Measurements from ENCODE around the gene C20orf202.

The C20orf202 gene

GRCh38 chr20:1202762-1203504 is at the start of gene C20orf202:
TSS of gene C20orf202 (plus strand) at chr20:1203454. CDS start at chr20:1203586, 132 bp downstream.
- DNase-seq = no peak

GRCh38 chr20:1154226-1154625 is 49.0 kb upstream of the C20orf202 start:
- no peak for DNase-seq

- DNase-seq = no peak
Measured at GRCh38 chr20:1154691-1155090, 48.6 kb upstream of the C20orf202 start.

GRCh38 chr20:1155342-1155741 is 47.9 kb upstream of the C20orf202 start:
- no peak for DNase-seq

- DNase-seq = no peak
Measured at GRCh38 chr20:1160496-1160895, 42.8 kb upstream of the C20orf202 start.

GRCh38 chr20:1160991-1161390 is 42.3 kb upstream of the C20orf202 start:
- no peak for DNase-seq

GRCh38 chr20:1163105-1163504 is 40.1 kb upstream of the C20orf202 start:
- DNase-seq = no peak

GRCh38 chr20:1163653-1164052 is 39.6 kb upstream of the C20orf202 start:
- DNase-seq = no peak

GRCh38 chr20:1164871-1165270 is 38.4 kb upstream of the C20orf202 start:
- no peak for DNase-seq

GRCh38 chr20:1165521-1165920 is 37.7 kb upstream of the C20orf202 start:
- DNase-seq = no peak

- no peak for DNase-seq
Measured at GRCh38 chr20:1165941-1166340, 37.3 kb upstream of the C20orf202 start.

GRCh38 chr20:1166948-1167720 is 36.1 kb upstream of the C20orf202 start:
- DNase-seq = no peak

- no peak for DNase-seq
Measured at GRCh38 chr20:1169224-1169623, 34.0 kb upstream of the C20orf202 start.

GRCh38 chr20:1171461-1172093 is 31.7 kb upstream of the C20orf202 start:
- DNase-seq = no peak

- no peak for DNase-seq
Measured at GRCh38 chr20:1173698-1174097, 29.6 kb upstream of the C20orf202 start.

- no peak for DNase-seq
Measured at GRCh38 chr20:1174787-1175186, 28.5 kb upstream of the C20orf202 start.

- no peak for DNase-seq
Measured at GRCh38 chr20:1177680-1178079, 25.6 kb upstream of the C20orf202 start.

GRCh38 chr20:1178103-1178502 is 25.2 kb upstream of the C20orf202 start:
- no peak for DNase-seq

- no peak for DNase-seq
Measured at GRCh38 chr20:1178623-1179022, 24.6 kb upstream of the C20orf202 start.

GRCh38 chr20:1180949-1181348 is 22.3 kb upstream of the C20orf202 start:
- no peak for DNase-seq

- no peak for DNase-seq
Measured at GRCh38 chr20:1182106-1182505, 21.1 kb upstream of the C20orf202 start.

GRCh38 chr20:1183153-1183552 is 20.1 kb upstream of the C20orf202 start:
- no peak for DNase-seq

- DNase-seq = no peak
Measured at GRCh38 chr20:1184260-1184637, 19.0 kb upstream of the C20orf202 start.
